ENCODE data around the gene PLXNA1.

The PLXNA1 gene

GRCh38 chr3:127018306-127018828 lies 35.5 kb downstream of the PLXNA1 start:
- no peak for DNase-seq (ENCODE audit: low spot score)

DNA sequence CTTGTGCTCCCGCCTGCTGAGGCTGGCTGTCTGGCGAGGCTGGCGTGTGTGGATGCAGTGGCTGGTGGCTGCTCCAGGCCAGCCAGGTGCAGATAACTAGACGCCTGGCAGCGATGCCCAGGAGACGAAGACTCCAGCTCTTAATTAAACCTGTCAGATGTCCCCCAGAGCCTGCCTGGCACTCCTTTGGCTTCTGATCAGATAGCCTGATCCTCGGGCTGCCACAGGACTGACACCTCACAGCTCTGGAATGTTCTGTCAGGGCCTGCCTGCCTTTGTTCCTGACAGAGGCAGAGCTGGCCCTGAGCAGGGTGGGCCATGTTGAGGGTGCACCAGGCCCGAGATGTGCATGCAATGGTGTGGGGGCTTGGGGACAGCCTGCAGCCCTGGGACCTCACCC lies 36.5 kb downstream of the PLXNA1 start:
- DNase-seq (ENCODE audit: low spot score): peak; percentile 85

DNA sequence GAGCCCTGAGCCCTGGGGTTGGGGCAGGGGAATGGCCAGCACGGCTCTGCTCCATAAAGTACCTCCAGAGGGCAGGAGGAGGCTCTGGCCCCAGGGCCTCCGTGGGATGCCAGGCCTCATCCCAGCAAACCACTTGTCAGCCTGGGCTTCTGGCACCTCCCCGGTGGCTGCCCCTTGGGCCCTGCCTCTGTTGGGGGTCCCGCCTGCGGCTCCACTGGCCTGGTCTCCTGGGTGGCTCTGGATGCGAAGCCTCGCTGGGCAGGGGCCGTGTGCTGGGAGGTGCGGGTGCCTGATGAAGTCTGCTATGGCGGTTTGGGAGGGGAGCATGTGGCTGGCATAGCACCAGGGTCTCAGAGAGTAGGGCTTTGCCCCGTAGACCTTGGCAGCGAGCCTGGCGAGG lies 37.6 kb downstream of the PLXNA1 start:
- DNase-seq (ENCODE audit: low spot score): no peak

GRCh38 chr3:127022849-127023248 lies 39.9 kb downstream of the PLXNA1 start:
- no peak for DNase-seq (ENCODE audit: low spot score)

DNA sequence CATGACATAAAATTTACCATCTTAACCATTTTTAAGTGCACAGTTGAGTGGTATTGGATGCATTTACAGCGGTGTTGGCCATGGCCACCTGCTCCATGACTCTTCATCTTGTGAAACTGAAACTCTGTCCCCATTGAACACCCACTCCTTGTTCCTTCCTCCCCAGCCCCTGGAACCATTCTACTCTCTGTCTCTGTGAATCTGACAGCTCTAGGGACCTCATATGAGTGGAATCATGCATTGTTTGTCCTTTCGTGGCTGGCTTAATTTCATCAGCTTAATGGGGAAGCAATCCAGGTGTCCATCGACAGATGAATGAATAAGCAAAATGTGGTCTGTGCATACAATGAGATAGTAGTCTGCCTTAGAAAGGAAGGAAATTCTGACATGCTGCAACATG lies 42.5 kb downstream of the PLXNA1 start:
- DNase-seq (ENCODE audit: low spot score): no peak

- DNase-seq (ENCODE audit: low spot score): no peak
Observed at GRCh38 chr3:127026036-127026435, 43.1 kb downstream of the PLXNA1 start.

DNA sequence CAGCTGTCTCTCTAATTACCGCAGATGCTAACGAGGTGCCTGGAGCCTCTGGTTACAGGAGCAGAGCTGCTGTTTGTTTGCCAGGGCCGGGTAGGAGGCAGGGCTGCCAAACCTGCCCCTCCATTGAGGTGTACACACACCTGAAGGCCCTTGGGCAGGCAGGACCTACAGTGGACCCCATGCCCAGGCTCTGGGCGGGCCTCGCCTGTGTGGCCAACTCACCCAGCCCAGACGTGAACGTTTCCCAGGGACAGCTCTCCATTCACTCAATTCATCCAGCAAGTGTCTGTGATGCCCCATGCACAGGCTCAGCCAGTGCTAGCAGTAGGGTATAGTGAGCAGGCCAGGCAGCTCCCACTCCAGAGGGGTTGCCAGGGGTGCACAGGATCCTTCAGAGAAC lies 43.7 kb downstream of the PLXNA1 start:
- DNase-seq (ENCODE audit: low spot score): no peak

DNA sequence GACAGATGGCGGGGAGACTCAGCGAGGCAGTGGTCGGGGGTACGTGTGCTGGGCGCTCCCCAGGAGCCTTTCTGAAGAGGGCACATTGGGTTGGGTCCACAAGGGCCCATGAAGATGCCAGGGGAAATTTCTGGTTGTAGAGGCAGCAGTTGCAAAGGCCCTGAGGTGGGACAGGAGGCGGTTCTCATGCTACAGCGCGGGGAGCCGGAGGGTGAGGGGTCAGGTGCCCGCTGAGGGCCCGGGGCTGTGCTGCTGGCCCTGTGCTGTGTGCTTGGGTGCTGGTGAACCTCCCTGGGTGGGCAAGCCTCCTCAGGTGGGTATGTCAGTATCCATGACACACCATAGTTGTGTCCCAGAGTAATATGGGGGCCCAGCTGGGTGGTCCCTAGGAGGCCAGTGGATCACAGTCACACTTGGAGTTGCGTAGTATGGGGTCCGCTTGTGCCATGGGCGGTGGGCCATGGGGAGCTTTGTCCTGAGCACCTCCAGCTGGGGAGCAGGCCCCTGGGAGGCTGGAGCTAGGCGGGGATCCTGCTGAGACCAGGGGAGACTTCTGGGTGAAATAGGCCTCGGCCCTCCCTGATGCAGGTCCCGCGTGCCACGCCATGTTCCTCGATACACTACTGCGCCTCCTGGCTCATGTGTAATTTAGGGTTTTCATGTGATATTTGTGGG lies 44.3 kb downstream of the PLXNA1 start:
- no peak for DNase-seq (ENCODE audit: low spot score)

- no peak for DNase-seq (ENCODE audit: low spot score)
Observed at GRCh38 chr3:127027811-127028548, 45.1 kb downstream of the PLXNA1 start.

- DNase-seq (ENCODE audit: low spot score): no peak
Observed at GRCh38 chr3:127028781-127029657, 46.1 kb downstream of the PLXNA1 start.

DNA sequence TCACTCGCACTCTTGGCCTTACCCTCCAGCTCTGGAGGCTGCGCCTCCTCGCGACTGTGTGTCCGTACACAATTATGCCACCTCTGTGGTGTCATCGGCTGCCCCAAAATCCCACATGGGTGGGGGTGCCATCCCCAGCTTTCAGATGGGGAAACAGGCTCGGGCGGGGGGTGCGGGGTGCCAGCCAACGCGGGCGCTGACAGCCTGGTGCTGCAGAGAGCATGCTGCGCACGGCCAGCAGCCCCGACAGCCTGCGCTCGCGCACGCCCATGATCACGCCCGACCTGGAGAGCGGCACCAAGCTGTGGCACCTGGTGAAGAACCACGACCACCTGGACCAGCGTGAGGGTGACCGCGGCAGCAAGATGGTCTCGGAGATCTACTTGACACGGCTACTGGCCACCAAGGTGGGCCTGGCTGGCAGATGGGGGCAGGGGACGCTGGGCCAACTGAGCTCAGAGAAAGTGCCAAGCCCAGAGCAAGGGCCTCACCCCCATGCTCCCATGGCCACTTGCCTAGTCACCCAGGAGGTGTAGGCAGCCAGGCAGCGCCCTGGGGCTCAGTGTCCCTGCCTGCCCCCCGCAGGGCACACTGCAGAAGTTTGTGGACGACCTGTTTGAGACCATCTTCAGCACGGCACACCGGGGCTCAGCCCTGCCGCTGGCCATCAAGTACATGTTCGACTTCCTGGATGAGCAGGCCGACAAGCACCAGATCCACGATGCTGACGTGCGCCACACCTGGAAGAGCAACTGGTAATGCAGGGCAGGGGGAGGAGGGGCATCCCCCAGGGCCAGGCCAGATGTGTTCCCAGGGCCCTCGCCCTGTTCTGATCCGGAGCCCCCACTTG lies 47.0 kb downstream of the PLXNA1 start:
- no peak for DNase-seq (ENCODE audit: low spot score)

GRCh38 chr3:127030508-127031412 lies 47.8 kb downstream of the PLXNA1 start:
- no peak for DNase-seq (ENCODE audit: low spot score)

- DNase-seq (ENCODE audit: low spot score): no peak
Observed at GRCh38 chr3:127031413-127031810, 48.5 kb downstream of the PLXNA1 start.

GRCh38 chr3:127031845-127032244 lies 48.9 kb downstream of the PLXNA1 start:
- no peak for DNase-seq (ENCODE audit: low spot score)

GRCh38 chr3:127032296-127032990 lies 49.5 kb downstream of the PLXNA1 start:
- no peak for DNase-seq (ENCODE audit: low spot score)
